ENCODE measurements around the gene DOCK8. TPM values are rescaled to one million over a fixed set of nuclear protein-coding genes. Genes with fewer than 3 reads are reported as not detected.

The DOCK8 gene
- total and polyA plus RNA-seq, 2 donors = 54.5 to 60.4 TPM

DNA sequence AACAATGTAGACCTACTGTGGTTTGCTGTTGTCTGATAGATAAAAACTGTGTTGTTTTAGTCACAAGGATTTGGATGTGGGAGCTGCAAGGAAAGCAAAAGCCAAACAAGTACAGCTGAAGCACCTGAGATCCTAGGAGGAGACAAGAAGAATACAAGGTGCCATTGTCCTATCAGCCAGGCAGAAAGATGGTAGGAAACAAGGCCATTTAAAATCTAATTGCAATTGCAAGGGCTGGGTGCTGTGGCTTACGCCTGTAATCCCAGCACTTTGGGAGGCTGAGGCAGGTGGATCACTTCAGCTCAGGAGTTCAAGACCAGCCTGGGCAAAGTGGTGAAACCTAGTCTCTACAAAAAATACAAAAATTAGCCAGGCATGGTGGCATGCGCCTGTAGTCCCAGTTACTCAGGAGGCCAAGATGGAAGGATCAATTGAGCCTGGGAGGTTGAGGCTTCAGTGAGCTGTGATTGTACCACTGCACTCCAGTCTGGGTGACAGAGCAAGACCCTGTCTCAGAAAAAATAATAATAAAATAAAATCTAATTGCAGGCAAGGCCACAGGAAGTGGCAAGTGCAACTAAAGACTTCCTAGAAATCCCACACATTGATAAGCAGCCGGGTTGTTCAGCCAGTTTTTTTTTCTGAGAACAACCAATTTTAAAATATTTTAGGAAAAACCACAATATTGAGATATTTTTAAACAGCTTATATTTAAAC is 22.6 kb downstream of the DOCK8 start:
- 67% methylated on average over 3 of the region's 3 CpGs for WGBS
- DNase-seq (ENCODE audit: low read depth in 6 of 9, low spot score in 9 of 9) = no peak
- no peak overlapping the region for H3K27ac ChIP-seq (ENCODE audit: low read depth in 1 of 2, low read length in 1 of 2)
- no peaks in the 10 kb centered on the region for H3K4me1 ChIP-seq (ENCODE audit: control insufficient read depth in 2 of 2, insufficient read depth in 2 of 2, low read length in 2 of 2)
- no peaks in the 10 kb centered on the region for H3K27me3 ChIP-seq (ENCODE audit: control insufficient read depth in 2 of 2, insufficient read depth in 1 of 2, low read length in 1 of 2)
- no peaks in the 10 kb centered on the region for H3K9me3 ChIP-seq (ENCODE audit: control insufficient read depth in 2 of 2, insufficient read depth in 1 of 2, low read length in 1 of 2)
- no peaks in the 10 kb centered on the region for H3K36me3 ChIP-seq (ENCODE audit: control insufficient read depth in 2 of 2, insufficient read depth in 2 of 2, low read length in 1 of 2)
- H3K4me3 ChIP-seq (ENCODE audit: low read length in 2 of 2) = no peak overlapping the region

DNA sequence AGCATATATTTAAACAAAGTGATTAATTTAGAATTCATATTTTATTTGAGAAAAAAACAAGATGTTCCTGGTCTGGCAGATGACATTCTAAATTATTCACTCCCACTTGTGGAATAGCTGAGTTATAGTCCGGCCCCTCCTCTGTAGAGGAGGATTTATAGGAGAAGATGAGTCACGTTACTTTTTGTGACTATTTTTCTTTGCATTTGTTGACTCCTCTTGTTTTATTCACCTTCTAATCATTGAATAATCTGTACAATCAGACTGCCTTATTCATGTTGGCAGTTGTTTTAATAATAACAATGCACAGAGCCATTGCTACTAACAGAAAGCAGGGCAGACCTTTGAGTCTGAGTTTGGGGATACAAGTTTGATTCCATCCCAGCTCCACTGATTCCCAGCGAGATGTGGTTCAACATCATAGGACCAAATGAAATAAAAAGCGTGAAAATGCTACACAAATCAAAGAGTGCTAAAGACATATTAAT is 23.2 kb downstream of the DOCK8 start:
- no peak for DNase-seq (ENCODE audit: low read depth in 6 of 9, low spot score in 9 of 9)
- Histone ChIP-seq H3K4me1 (ENCODE audit: control insufficient read depth in 2 of 2, insufficient read depth in 2 of 2, low read length in 2 of 2) (no peaks in the 10 kb centered on the region), H3K36me3 (ENCODE audit: control insufficient read depth in 2 of 2, insufficient read depth in 2 of 2, low read length in 1 of 2) (no peaks in the 10 kb centered on the region), H3K27me3 (ENCODE audit: control insufficient read depth in 2 of 2, insufficient read depth in 1 of 2, low read length in 1 of 2) (no peaks in the 10 kb centered on the region), H3K27ac (ENCODE audit: low read depth in 1 of 2, low read length in 1 of 2) (no peak overlapping the region), H3K9me3 (ENCODE audit: control insufficient read depth in 2 of 2, insufficient read depth in 1 of 2, low read length in 1 of 2) (no peaks in the 10 kb centered on the region), H3K4me3 (ENCODE audit: low read length in 2 of 2) (no peak overlapping the region)
- 89% methylated on average over 4 of the region's 4 CpGs for WGBS

DNA sequence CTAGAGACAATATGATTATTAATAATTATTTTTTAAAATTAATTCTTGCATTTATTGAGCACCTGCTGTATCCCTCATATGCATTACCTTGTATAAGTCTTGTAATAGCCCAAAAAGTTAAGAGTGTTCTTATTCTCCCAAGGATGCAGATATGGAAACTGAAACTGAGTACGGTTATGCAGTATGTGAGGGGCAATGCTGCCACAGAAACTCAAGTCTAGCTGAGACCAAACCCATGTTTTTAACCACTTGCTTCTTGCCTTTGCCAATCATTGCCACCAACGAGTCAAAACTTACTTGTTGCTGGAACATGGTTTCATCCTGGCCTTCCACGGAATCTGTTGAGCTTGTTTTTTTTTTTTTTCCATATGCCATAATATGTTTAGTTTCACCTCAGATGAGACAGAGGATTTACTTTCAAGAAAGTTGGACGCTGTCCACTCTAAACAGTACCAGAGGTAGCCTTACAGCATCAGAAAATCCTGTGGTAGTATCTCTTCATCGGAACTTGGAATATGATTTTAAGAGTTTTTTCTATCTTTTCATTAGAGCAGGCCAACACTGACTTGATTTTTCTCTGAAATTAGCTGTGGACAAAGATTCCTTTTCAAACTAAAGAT is 27.9 kb downstream of the DOCK8 start:
- Histone ChIP-seq H3K27me3 (ENCODE audit: control insufficient read depth in 2 of 2, insufficient read depth in 1 of 2, low read length in 1 of 2) (no peaks in the 10 kb centered on the region), H3K4me3 (ENCODE audit: low read length in 2 of 2) (no peak overlapping the region), H3K36me3 (ENCODE audit: control insufficient read depth in 2 of 2, insufficient read depth in 2 of 2, low read length in 1 of 2) (no peaks in the 10 kb centered on the region), H3K27ac (ENCODE audit: low read depth in 1 of 2, low read length in 1 of 2) (no peak overlapping the region), H3K9me3 (ENCODE audit: control insufficient read depth in 2 of 2, insufficient read depth in 1 of 2, low read length in 1 of 2) (no peaks in the 10 kb centered on the region), H3K4me1 (ENCODE audit: control insufficient read depth in 2 of 2, insufficient read depth in 2 of 2, low read length in 2 of 2) (no peaks in the 10 kb centered on the region)
- no peak for DNase-seq (ENCODE audit: low read depth in 6 of 9, low spot score in 9 of 9)
- 93% methylated on average over 5 of the region's 5 CpGs for WGBS

DNA sequence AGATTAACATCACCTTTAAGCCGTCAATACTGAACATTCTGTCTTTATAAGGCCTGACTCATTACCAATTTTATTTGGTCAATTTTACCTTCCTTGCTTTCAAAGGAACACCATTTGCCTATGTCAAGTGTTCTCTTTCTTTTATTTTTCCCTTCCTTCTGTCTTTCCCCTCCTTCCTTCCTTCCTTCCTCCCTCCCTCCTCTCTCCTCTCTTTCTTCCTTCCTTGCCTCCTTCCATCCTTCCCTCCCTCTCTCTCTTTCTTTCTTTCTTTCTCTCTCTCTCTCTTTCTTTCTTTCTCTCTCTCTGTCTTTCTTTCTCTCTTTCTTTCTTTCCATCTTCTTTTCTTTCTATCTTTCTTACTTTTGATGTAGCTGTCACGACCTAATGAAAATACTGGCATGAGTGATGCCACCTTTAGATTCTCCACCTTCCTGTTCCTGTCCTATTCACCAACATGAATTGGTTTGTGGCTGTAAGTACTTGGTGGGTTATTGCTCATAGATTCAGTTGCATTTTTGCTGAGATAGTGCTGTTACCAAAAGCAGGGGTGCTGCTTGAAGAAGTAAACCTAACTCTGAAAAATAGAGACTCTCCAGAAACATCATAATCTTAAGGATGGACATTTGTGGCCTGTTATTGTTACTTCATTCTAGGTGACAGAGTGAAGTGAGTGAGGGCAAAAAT is 33.8 kb downstream of the DOCK8 start:
- Histone ChIP-seq H3K4me1 (ENCODE audit: control insufficient read depth in 2 of 2, insufficient read depth in 2 of 2, low read length in 2 of 2) (no peaks in the 10 kb centered on the region), H3K9me3 (ENCODE audit: control insufficient read depth in 2 of 2, insufficient read depth in 1 of 2, low read length in 1 of 2) (no peaks in the 10 kb centered on the region), H3K27me3 (ENCODE audit: control insufficient read depth in 2 of 2, insufficient read depth in 1 of 2, low read length in 1 of 2) (no peaks in the 10 kb centered on the region), H3K36me3 (ENCODE audit: control insufficient read depth in 2 of 2, insufficient read depth in 2 of 2, low read length in 1 of 2) (no peaks in the 10 kb centered on the region), H3K27ac (ENCODE audit: low read depth in 1 of 2, low read length in 1 of 2) (no peak overlapping the region), H3K4me3 (ENCODE audit: low read length in 2 of 2) (no peak overlapping the region)
- DNase-seq (ENCODE audit: low read depth in 6 of 9, low spot score in 9 of 9) = no peak
- WGBS = 98% methylated on average over 2 of the region's 2 CpGs

DNA sequence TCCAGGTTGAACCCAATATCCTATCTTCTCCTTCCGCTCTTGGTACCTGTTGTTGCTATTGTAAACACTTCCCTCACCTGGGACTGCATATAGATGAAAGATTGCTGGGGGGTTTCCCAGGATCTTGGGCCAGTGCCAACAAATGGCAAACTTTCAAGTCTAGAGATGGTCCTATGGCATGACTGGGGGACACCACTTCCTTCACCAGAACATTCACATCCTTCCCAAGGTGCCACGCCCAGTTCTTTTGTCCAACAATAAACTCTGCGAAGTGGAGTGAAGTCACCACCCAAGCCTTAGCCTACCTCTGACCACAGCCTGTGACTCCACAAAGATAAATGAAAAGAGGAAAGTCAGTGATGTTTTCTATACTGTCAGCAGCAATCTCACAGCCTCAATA is 34.4 kb downstream of the DOCK8 start:
- Histone ChIP-seq H3K36me3 (ENCODE audit: control insufficient read depth in 2 of 2, insufficient read depth in 2 of 2, low read length in 1 of 2) (no peaks in the 10 kb centered on the region), H3K27me3 (ENCODE audit: control insufficient read depth in 2 of 2, insufficient read depth in 1 of 2, low read length in 1 of 2) (no peaks in the 10 kb centered on the region), H3K4me1 (ENCODE audit: control insufficient read depth in 2 of 2, insufficient read depth in 2 of 2, low read length in 2 of 2) (no peaks in the 10 kb centered on the region), H3K4me3 (ENCODE audit: low read length in 2 of 2) (no peak overlapping the region), H3K9me3 (ENCODE audit: control insufficient read depth in 2 of 2, insufficient read depth in 1 of 2, low read length in 1 of 2) (no peaks in the 10 kb centered on the region), H3K27ac (ENCODE audit: low read depth in 1 of 2, low read length in 1 of 2) (no peak overlapping the region)
- no peak for DNase-seq (ENCODE audit: low read depth in 6 of 9, low spot score in 9 of 9)
- WGBS = 94% methylated on average over 3 of the region's 3 CpGs

DNA sequence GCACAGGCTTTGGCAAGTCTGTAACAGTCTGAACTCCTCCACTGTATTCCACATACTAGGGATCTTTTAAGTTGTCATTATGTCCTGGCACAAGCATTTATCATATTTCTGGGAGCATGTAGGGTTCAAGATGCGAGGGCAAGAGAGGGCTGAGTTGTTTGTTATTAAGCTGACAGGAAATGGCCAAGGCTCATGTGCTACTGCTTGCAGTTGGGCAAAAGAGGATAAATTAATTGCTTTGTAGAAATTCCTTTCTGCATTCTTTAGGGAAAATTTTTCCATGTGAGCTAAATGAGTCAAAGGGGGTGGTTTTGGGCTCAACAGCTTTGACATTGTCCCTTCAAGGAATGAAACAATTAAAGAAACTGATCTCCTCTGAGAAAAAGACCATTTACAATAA is 35.4 kb downstream of the DOCK8 start:
- 99% methylated on average over 1 of the region's 1 CpG for WGBS
- DNase-seq (ENCODE audit: low read depth in 6 of 9, low spot score in 9 of 9) = no peak
- no peaks in the 10 kb centered on the region for H3K4me1 ChIP-seq (ENCODE audit: control insufficient read depth in 2 of 2, insufficient read depth in 2 of 2, low read length in 2 of 2)

DNA sequence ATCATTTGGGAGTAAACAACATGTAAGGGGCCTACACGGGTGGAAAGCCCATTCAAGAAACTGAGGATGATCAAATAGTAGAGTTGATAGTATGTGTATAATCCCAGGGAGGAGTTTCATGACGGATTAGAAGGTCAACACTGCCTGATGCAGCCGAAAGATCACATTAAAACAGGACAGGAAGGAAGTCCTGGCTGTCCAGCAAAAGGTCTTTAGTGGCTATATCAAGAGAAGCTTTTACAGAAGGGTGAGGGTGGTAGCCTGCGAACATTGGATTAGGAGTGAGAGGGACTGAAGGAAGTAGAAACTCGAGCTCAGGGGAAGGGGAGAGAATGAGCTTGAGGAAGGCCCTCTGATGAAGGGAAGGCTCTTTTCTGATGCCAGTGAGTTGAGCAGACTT is 36.0 kb downstream of the DOCK8 start:
- Histone ChIP-seq H3K27me3 (ENCODE audit: control insufficient read depth in 2 of 2, insufficient read depth in 1 of 2, low read length in 1 of 2) (no peaks in the 10 kb centered on the region), H3K36me3 (ENCODE audit: control insufficient read depth in 2 of 2, insufficient read depth in 2 of 2, low read length in 1 of 2) (no peaks in the 10 kb centered on the region), H3K4me3 (ENCODE audit: low read length in 2 of 2) (no peak overlapping the region), H3K27ac (ENCODE audit: low read depth in 1 of 2, low read length in 1 of 2) (no peak overlapping the region), H3K4me1 (ENCODE audit: control insufficient read depth in 2 of 2, insufficient read depth in 2 of 2, low read length in 2 of 2) (no peaks in the 10 kb centered on the region), H3K9me3 (ENCODE audit: control insufficient read depth in 2 of 2, insufficient read depth in 1 of 2, low read length in 1 of 2) (no peaks in the 10 kb centered on the region)
- WGBS = 72% methylated on average over 5 of the region's 5 CpGs
- no peak for DNase-seq (ENCODE audit: low read depth in 6 of 9, low spot score in 9 of 9)

More for the DNA sequence above, 35.4 kb downstream of the DOCK8 start:
- Histone ChIP-seq H3K4me3 (ENCODE audit: low read length in 2 of 2) (no peak overlapping the region), H3K27me3 (ENCODE audit: control insufficient read depth in 2 of 2, insufficient read depth in 1 of 2, low read length in 1 of 2) (no peaks in the 10 kb centered on the region), H3K27ac (ENCODE audit: low read depth in 1 of 2, low read length in 1 of 2) (no peak overlapping the region), H3K36me3 (ENCODE audit: control insufficient read depth in 2 of 2, insufficient read depth in 2 of 2, low read length in 1 of 2) (no peaks in the 10 kb centered on the region), H3K9me3 (ENCODE audit: control insufficient read depth in 2 of 2, insufficient read depth in 1 of 2, low read length in 1 of 2) (no peaks in the 10 kb centered on the region)

DNA sequence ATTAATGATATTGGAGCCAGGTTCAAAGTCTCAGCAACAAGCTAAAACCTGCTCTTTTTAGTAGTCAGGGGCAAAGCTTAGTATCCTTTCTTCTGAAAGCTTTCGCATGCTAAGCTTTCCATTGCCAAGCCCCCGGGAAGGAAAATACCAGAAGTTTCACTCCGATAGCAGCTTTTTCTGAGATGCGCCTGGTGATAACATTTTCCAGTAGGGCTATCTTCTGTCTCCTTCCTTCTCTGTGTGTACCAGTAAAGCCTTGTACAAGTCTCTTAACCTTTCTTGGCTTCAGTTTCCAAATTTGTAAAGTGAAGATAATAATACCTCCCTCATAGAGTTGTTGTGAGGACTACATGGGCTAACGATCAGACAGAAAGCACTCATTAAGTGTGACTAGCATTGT is 36.7 kb downstream of the DOCK8 start:
- H3K36me3 ChIP-seq (ENCODE audit: control insufficient read depth in 2 of 2, insufficient read depth in 2 of 2, low read length in 1 of 2) = no peaks in the 10 kb centered on the region
- no peak overlapping the region for H3K4me3 ChIP-seq (ENCODE audit: low read length in 2 of 2)
- WGBS = 96% methylated on average over 5 of the region's 5 CpGs
- H3K27ac ChIP-seq (ENCODE audit: low read depth in 1 of 2, low read length in 1 of 2) = no peak overlapping the region
- H3K4me1 ChIP-seq (ENCODE audit: control insufficient read depth in 2 of 2, insufficient read depth in 2 of 2, low read length in 2 of 2) = no peaks in the 10 kb centered on the region
- H3K9me3 ChIP-seq (ENCODE audit: control insufficient read depth in 2 of 2, insufficient read depth in 1 of 2, low read length in 1 of 2) = no peaks in the 10 kb centered on the region
- no peaks in the 10 kb centered on the region for H3K27me3 ChIP-seq (ENCODE audit: control insufficient read depth in 2 of 2, insufficient read depth in 1 of 2, low read length in 1 of 2)
- no peak for DNase-seq (ENCODE audit: low read depth in 6 of 9, low spot score in 9 of 9)

DNA sequence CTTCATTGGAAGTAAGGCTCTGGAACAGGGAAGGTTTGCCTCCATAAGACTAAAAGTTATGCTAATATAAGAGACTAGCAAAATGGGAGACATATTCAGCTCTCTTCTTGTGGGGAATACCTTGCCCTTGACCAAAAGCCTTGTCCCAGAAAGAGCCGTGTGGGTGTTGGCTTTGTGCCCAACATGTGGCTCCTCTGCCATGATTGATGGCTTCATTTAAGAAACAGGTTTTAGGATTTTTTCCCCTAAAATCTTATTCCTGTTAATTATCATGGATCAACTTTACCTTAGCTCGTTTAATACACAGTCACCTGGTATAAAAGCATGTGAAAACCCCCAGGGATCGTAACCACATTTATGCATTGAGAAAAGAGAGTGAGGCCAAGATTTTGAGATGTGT is 38.9 kb downstream of the DOCK8 start:
- H3K4me1 ChIP-seq (ENCODE audit: control insufficient read depth in 2 of 2, insufficient read depth in 2 of 2, low read length in 2 of 2) = no peaks in the 10 kb centered on the region
- H3K36me3 ChIP-seq (ENCODE audit: control insufficient read depth in 2 of 2, insufficient read depth in 2 of 2, low read length in 1 of 2) = no peaks in the 10 kb centered on the region
- H3K4me3 ChIP-seq (ENCODE audit: low read length in 2 of 2) = no peak overlapping the region
- H3K9me3 ChIP-seq (ENCODE audit: control insufficient read depth in 2 of 2, insufficient read depth in 1 of 2, low read length in 1 of 2) = no peaks in the 10 kb centered on the region
- WGBS = 79% methylated on average over 3 of the region's 3 CpGs
- no peak overlapping the region for H3K27ac ChIP-seq (ENCODE audit: low read depth in 1 of 2, low read length in 1 of 2)
- H3K27me3 ChIP-seq (ENCODE audit: control insufficient read depth in 2 of 2, insufficient read depth in 1 of 2, low read length in 1 of 2) = no peaks in the 10 kb centered on the region
- no peak for DNase-seq (ENCODE audit: low read depth in 6 of 9, low spot score in 9 of 9)

Data from thymus (tissue), 11 donors.